K562 (cell line): Measurements from ENCODE around the gene FTL. TPM values are rescaled to one million over a fixed set of nuclear protein-coding genes. Genes with fewer than 3 reads are reported as not detected.

ENCODE experiments used
- ARID1B ChIP-seq: fragments of 450-650 bp; IDR thresholded peaks from 2 replicates; pipeline ENCODE4 v1.6.1; 2016; ENCODE audit warnings: antibody characterized with exemption, mild to moderate bottlenecking, inconsistent platforms
- BRD4 ChIP-seq: fragments of 200-600 bp; sonication (generic); IDR thresholded peaks from 2 replicates; pipeline ENCODE4 v1.6.1; 2017; ENCODE audit warnings: inconsistent platforms
- CCAR2 ChIP-seq: fragments of 200-400 bp; formaldehyde crosslinking; IDR thresholded peaks from 2 replicates; pipeline ENCODE4 v1.6.1; 2017; ENCODE audit warnings: mild to moderate bottlenecking, low read depth, low read length
- CREB1 ChIP-seq, 2 experiments: sonication (generic) in 1 of 2; formaldehyde crosslinking in 1 of 2; IDR thresholded peaks; 2 replicates each; pipeline versions ENCODE4 v1.6.1 to v1.8.0; 2012 to 2022; ENCODE audit warnings: inconsistent platforms in 1 of 2, mild to moderate bottlenecking in 1 of 2, missing genetic modification reagents in 1 of 2, moderate library complexity in 1 of 2
- ESRRA ChIP-seq: fragments of 450-650 bp; IDR thresholded peaks from 2 replicates; pipeline ENCODE4 v1.6.1; 2014; ENCODE audit warnings: low read depth, mild to moderate bottlenecking, moderate library complexity, borderline replicate concordance
- FUS ChIP-seq: fragments of 200-400 bp; formaldehyde crosslinking; optimal IDR thresholded peaks from 2 replicates; pipeline ENCODE3; 2017; ENCODE audit warnings: low read depth, low read length
- GATAD2B ChIP-seq: fragments of 450-650 bp; IDR thresholded peaks from 2 replicates; pipeline ENCODE4 v1.6.1; 2017; ENCODE audit warnings: mild to moderate bottlenecking, borderline replicate concordance
- HDAC6 ChIP-seq: IDR thresholded peaks from 2 replicates; pipeline ENCODE4 v1.6.1; 2012; ENCODE audit warnings: low read depth, mild to moderate bottlenecking, control low read depth, inconsistent platforms, low read length, moderate library complexity
- JUNB ChIP-seq: fragments of 450-650 bp; formaldehyde crosslinking; conservative IDR thresholded peaks from 2 replicates; pipeline ENCODE4 v1.4.0; 2020; ENCODE audit warnings: mild to moderate bottlenecking
- PCBP1 ChIP-seq: fragments of 200-400 bp; formaldehyde crosslinking; IDR thresholded peaks from 2 replicates; pipeline ENCODE4 v1.6.1; 2018; ENCODE audit warnings: mild to moderate bottlenecking, low read depth, low read length; ENCODE audit not compliant: poor library complexity, severe bottlenecking
- SMAD4 ChIP-seq: fragments of 250-450 bp; sonication (Bioruptor Pico); conservative IDR thresholded peaks from 2 replicates; pipeline ENCODE4 v1.8.0; 2021; ENCODE audit warnings: inconsistent platforms, mild to moderate bottlenecking, moderate library complexity
- TEAD1 ChIP-seq, 2 experiments: fragments of 450-650 bp in 1 of 2; sonication (generic) in 1 of 2; formaldehyde crosslinking; IDR thresholded peaks; 2 replicates each; pipeline versions ENCODE4 v1.4.0 to v1.8.0; 2020 to 2022; ENCODE audit warnings: mild to moderate bottlenecking in 2 of 2, missing genetic modification reagents in 1 of 2
- THAP7 ChIP-seq: fragments of 250-450 bp; sonication (Bioruptor Pico); IDR thresholded peaks from 2 replicates; pipeline ENCODE4 v1.5.0; 2021
- ZNF324 ChIP-seq: fragments of 250-450 bp; sonication (Bioruptor Pico); IDR thresholded peaks from 2 replicates; pipeline ENCODE4 v1.4.0; 2020; ENCODE audit warnings: mild to moderate bottlenecking
- ZNF57 ChIP-seq: fragments of 450-650 bp; formaldehyde crosslinking; IDR thresholded peaks from 2 replicates; pipeline ENCODE4 v1.4.0; 2020; ENCODE audit warnings: mild to moderate bottlenecking, moderate library complexity
- polyA plus RNA-seq, 8 experiments: library from polyadenylated mRNA; depleted of rRNA in 4 of 8; stranded (reverse) in 5 of 8; unstranded in 3 of 8; fragments of >200 nt; fragmentation: Nextera tagmentation in 2 of 8; fragmentation: Illumina TruSeq in 1 of 8; extraction: Ambion mirVana in 2 of 8; extraction: Trizol in 1 of 8; gene quantifications; 2 replicates each; pipeline versions ENCODE4 v1.2.1 to v1.2.3, GENCODE V29; 2011 to 2014; ENCODE audit warnings: inconsistent platforms in 1 of 8, missing spikeins in 1 of 8
- total RNA-seq, 7 experiments: library from RNA; depleted of rRNA in 6 of 7; stranded (reverse); fragments of >200 nt in 6 of 7; fragmentation: Illumina TruSeq in 2 of 7; extraction: Trizol in 2 of 7; gene quantifications; 2 replicates each; pipeline versions ENCODE4 v1.2.1 to v1.2.3, GENCODE V29; 2011 to 2021; ENCODE audit warnings: low replicate concordance in 1 of 7
- TF ChIP-seq, protein P1 (sequence below): fragments of 450-650 bp; IDR thresholded peaks from 2 replicates; pipeline ENCODE4 v1.6.1; 2017; ENCODE audit warnings: mild to moderate bottlenecking, moderate library complexity
- TF ChIP-seq, protein P2 (sequence below): fragments of 450-650 bp; IDR thresholded peaks from 2 replicates; pipeline ENCODE4 v1.6.1; 2016; ENCODE audit warnings: low read depth, mild to moderate bottlenecking, moderate library complexity
- TF ChIP-seq, protein P3 (sequence below): fragments of 450-650 bp; IDR thresholded peaks from 2 replicates; pipeline ENCODE4 v1.6.1; 2016; ENCODE audit warnings: low read depth

FTL gene
- total and polyA plus RNA-seq, 9 of the 15 experiments (the other 6 are each of a cell fraction or from before 2014, with no cell fraction given): 1,231 to 27,415 (median 3,965) TPM

GRCh38 chr19:49014123-49014869 lies 49.2 kb downstream of the FTL start (continued):
- TF ChIP-seq, protein P1, sequence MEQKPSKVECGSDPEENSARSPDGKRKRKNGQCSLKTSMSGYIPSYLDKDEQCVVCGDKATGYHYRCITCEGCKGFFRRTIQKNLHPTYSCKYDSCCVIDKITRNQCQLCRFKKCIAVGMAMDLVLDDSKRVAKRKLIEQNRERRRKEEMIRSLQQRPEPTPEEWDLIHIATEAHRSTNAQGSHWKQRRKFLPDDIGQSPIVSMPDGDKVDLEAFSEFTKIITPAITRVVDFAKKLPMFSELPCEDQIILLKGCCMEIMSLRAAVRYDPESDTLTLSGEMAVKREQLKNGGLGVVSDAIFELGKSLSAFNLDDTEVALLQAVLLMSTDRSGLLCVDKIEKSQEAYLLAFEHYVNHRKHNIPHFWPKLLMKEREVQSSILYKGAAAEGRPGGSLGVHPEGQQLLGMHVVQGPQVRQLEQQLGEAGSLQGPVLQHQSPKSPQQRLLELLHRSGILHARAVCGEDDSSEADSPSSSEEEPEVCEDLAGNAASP: no peak
- TF ChIP-seq SMAD4 (no peak), HDAC6 (no peak), ARID1B (0 out of 2 replicates have a peak, but pooled peaks have one; percentile 16), ZNF57 (CRISPR knock-in tag) (no peak), CCAR2 (no peak), FUS (no peak), TEAD1 (CRISPR knock-in tag; IDR thresholded peaks at IDR 0.05) (no peak), CREB1 (IDR thresholded peaks at IDR 0.05) (peak; percentile 77), CREB1 (CRISPR knock-in tag; IDR thresholded peaks at IDR 0.05) (peak; percentile 79), JUNB (CRISPR knock-in tag) (no peak), ZNF324 (no peak), THAP7 (CRISPR knock-in tag) (no peak), PCBP1 (no peak), GATAD2B (no peak), BRD4 (no peak), ESRRA (peak; percentile 79)
- TF ChIP-seq, protein P2, sequence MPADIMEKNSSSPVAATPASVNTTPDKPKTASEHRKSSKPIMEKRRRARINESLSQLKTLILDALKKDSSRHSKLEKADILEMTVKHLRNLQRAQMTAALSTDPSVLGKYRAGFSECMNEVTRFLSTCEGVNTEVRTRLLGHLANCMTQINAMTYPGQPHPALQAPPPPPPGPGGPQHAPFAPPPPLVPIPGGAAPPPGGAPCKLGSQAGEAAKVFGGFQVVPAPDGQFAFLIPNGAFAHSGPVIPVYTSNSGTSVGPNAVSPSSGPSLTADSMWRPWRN: no peak
- TF ChIP-seq, protein P3, sequence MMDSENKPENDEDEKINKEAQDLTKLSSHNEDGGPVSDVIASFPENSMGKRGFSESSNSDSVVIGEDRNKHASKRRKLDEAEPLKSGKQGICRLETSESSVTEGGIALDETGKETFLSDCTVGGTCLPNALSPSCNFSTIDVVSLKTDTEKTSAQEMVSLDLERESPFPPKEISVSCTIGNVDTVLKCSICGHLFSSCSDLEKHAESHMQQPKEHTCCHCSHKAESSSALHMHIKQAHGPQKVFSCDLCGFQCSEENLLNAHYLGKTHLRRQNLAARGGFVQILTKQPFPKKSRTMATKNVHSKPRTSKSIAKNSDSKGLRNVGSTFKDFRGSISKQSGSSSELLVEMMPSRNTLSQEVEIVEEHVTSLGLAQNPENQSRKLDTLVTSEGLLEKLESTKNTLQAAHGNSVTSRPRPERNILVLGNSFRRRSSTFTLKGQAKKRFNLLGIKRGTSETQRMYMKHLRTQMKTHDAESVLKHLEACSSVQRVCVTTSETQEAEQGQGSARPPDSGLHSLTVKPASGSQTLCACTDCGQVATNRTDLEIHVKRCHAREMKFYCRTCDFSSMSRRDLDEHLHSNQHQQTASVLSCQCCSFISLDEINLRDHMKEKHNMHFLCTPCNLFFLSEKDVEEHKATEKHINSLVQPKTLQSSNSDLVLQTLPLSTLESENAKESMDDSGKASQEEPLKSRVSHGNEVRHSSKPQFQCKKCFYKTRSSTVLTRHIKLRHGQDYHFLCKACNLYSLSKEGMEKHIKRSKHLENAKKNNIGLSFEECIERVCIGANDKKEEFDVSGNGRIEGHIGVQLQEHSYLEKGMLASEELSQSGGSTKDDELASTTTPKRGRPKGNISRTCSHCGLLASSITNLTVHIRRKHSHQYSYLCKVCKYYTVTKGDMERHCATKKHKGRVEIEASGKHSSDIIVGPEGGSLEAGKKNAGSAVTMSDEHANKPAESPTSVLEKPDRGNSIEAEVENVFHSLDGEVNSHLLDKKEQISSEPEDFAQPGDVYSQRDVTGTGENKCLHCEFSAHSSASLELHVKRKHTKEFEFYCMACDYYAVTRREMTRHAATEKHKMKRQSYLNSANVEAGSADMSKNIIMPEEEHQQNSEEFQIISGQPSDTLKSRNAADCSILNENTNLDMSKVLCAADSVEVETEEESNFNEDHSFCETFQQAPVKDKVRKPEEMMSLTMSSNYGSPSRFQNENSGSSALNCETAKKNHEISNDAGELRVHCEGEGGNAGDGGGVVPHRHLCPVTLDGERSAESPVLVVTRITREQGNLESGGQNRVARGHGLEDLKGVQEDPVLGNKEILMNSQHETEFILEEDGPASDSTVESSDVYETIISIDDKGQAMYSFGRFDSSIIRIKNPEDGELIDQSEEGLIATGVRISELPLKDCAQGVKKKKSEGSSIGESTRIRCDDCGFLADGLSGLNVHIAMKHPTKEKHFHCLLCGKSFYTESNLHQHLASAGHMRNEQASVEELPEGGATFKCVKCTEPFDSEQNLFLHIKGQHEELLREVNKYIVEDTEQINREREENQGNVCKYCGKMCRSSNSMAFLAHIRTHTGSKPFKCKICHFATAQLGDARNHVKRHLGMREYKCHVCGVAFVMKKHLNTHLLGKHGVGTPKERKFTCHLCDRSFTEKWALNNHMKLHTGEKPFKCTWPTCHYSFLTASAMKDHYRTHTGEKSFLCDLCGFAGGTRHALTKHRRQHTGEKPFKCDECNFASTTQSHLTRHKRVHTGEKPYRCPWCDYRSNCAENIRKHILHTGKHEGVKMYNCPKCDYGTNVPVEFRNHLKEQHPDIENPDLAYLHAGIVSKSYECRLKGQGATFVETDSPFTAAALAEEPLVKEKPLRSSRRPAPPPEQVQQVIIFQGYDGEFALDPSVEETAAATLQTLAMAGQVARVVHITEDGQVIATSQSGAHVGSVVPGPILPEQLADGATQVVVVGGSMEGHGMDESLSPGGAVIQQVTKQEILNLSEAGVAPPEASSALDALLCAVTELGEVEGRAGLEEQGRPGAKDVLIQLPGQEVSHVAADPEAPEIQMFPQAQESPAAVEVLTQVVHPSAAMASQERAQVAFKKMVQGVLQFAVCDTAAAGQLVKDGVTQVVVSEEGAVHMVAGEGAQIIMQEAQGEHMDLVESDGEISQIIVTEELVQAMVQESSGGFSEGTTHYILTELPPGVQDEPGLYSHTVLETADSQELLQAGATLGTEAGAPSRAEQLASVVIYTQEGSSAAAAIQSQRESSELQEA: no peak
